Measurements from ENCODE around the gene PRKCE. TPM values are rescaled to one million over a fixed set of nuclear protein-coding genes. Genes with fewer than 3 reads are reported as not detected.

Gene PRKCE
- polyA plus RNA-seq, 3 donors: 8.3 to 9.1 (median 8.8) TPM

GRCh38 chr2:46048693-46049092 lies 397.2 kb downstream of the PRKCE start:
- no peak for DNase-seq (ENCODE audit: extremely low read depth in 1 of 11, low read depth in 9 of 11, low spot score in 4 of 11)

- no peak for DNase-seq (ENCODE audit: extremely low read depth in 1 of 11, low read depth in 9 of 11, low spot score in 4 of 11)
These were observed 398.6 kb downstream of the PRKCE start for GRCh38 chr2:46050027-46050426.

GRCh38 chr2:46050489-46050888 lies 399.0 kb downstream of the PRKCE start:
- no peak for DNase-seq (ENCODE audit: extremely low read depth in 1 of 11, low read depth in 9 of 11, low spot score in 4 of 11)

GRCh38 chr2:46051085-46051484 lies 399.6 kb downstream of the PRKCE start:
- no peak for DNase-seq (ENCODE audit: extremely low read depth in 1 of 11, low read depth in 9 of 11, low spot score in 4 of 11)

GRCh38 chr2:46053564-46053963 lies 402.1 kb downstream of the PRKCE start:
- DNase-seq (ENCODE audit: extremely low read depth in 1 of 11, low read depth in 9 of 11, low spot score in 4 of 11): no peak

GRCh38 chr2:46056541-46056940 lies 405.1 kb downstream of the PRKCE start:
- DNase-seq (ENCODE audit: extremely low read depth in 1 of 11, low read depth in 9 of 11, low spot score in 4 of 11): no peak

GRCh38 chr2:46058140-46058539 lies 406.7 kb downstream of the PRKCE start:
- no peak for DNase-seq (ENCODE audit: extremely low read depth in 1 of 11, low read depth in 9 of 11, low spot score in 4 of 11)

GRCh38 chr2:46062637-46063412 lies 411.4 kb downstream of the PRKCE start:
- peak; percentile 61 to 84 (median 71) for DNase-seq (ENCODE audit: extremely low read depth in 1 of 11, low read depth in 9 of 11, low spot score in 4 of 11)

GRCh38 chr2:46064396-46064795 lies 412.9 kb downstream of the PRKCE start:
- DNase-seq (ENCODE audit: extremely low read depth in 1 of 11, low read depth in 9 of 11, low spot score in 4 of 11): no peak

GRCh38 chr2:46065152-46065551 lies 413.7 kb downstream of the PRKCE start:
- no peak for DNase-seq (ENCODE audit: extremely low read depth in 1 of 11, low read depth in 9 of 11, low spot score in 4 of 11)

- no peak for DNase-seq (ENCODE audit: extremely low read depth in 1 of 11, low read depth in 9 of 11, low spot score in 4 of 11)
These were observed 414.6 kb downstream of the PRKCE start for GRCh38 chr2:46066116-46066515.

- DNase-seq (ENCODE audit: extremely low read depth in 1 of 11, low read depth in 9 of 11, low spot score in 4 of 11): no peak
These were observed 415.1 kb downstream of the PRKCE start for GRCh38 chr2:46066601-46067000.

- no peak for DNase-seq (ENCODE audit: extremely low read depth in 1 of 11, low read depth in 9 of 11, low spot score in 4 of 11)
These were observed 415.6 kb downstream of the PRKCE start for GRCh38 chr2:46067062-46067461.

GRCh38 chr2:46067501-46068305 lies 416.2 kb downstream of the PRKCE start:
- no peak for DNase-seq (ENCODE audit: extremely low read depth in 1 of 11, low read depth in 9 of 11, low spot score in 4 of 11)

GRCh38 chr2:46068636-46069035 lies 417.2 kb downstream of the PRKCE start:
- no peak for DNase-seq (ENCODE audit: extremely low read depth in 1 of 11, low read depth in 9 of 11, low spot score in 4 of 11)

- DNase-seq (ENCODE audit: extremely low read depth in 1 of 11, low read depth in 9 of 11, low spot score in 4 of 11): no peak
These were observed 419.6 kb downstream of the PRKCE start for GRCh38 chr2:46071074-46071473.

GRCh38 chr2:46072101-46072820 lies 420.8 kb downstream of the PRKCE start:
- no peak for DNase-seq (ENCODE audit: extremely low read depth in 1 of 11, low read depth in 9 of 11, low spot score in 4 of 11)

GRCh38 chr2:46073540-46074046 lies 422.1 kb downstream of the PRKCE start:
- no peak for DNase-seq (ENCODE audit: extremely low read depth in 1 of 11, low read depth in 9 of 11, low spot score in 4 of 11)

- DNase-seq (ENCODE audit: extremely low read depth in 1 of 11, low read depth in 9 of 11, low spot score in 4 of 11): no peak
These were observed 423.0 kb downstream of the PRKCE start for GRCh38 chr2:46074501-46074900.

GRCh38 chr2:46075848-46076247 lies 424.4 kb downstream of the PRKCE start:
- no peak for DNase-seq (ENCODE audit: extremely low read depth in 1 of 11, low read depth in 9 of 11, low spot score in 4 of 11)

All from renal cortex interstitium (tissue), 11 donors.